H1 (cell line): ENCODE results near the gene UBA6. TPM values are rescaled to one million over a fixed set of nuclear protein-coding genes. Genes with fewer than 3 reads are reported as not detected.
"Not testable (repeated sequence)": the region's sequence is repeated elsewhere in the genome, so short reads cannot be mapped to it uniquely, and the experiment has no call there.

Experiments
- CTCF ChIA-PET: fragments of 300-600 bp; sonication (Branson Sonifier 250); formaldehyde crosslinking; loops from one replicate; lab custom pipeline; 2021; ENCODE audit not compliant: partially characterized antibody; lab: Charles Lee
- POLR2A ChIA-PET: fragments of 300-600 bp; sonication (Branson Sonifier 250); formaldehyde crosslinking; loops from one replicate; lab custom pipeline; 2021; ENCODE audit warnings: inconsistent platforms; ENCODE audit not compliant: partially characterized antibody; lab: Charles Lee
- DNase-seq, 2 experiments: peaks; one replicate each; pipeline versions ENCODE4 v3.0.0 to v3.0.0-alpha.2; 2010 to 2022; ENCODE audit warnings: low spot score in 2 of 2, low read depth in 1 of 2, mixed read lengths in 1 of 2
- FAIRE-seq: peaks from 2 replicates; lab custom pipeline; 2011; peaks lifted over from hg19 to GRCh38; lab: Jason Lieb, UNC
- H2AFZ ChIP-seq: 2 replicates; pipeline ENCODE4 v1.8.1; 2012; ENCODE audit warnings: low read length, inconsistent platforms
- H2AK5ac ChIP-seq: 2 replicates; pipeline ENCODE4 v1.6.1; 2013; ENCODE audit warnings: low read depth, low read length
- H2BK120ac ChIP-seq: replicated peaks from 2 replicates; pipeline ENCODE3; 2013; ENCODE audit warnings: low read depth, low read length, inconsistent platforms
- H2BK12ac ChIP-seq: 2 replicates; pipeline ENCODE4 v1.6.1; 2013; ENCODE audit warnings: low read depth, low read length
- H2BK15ac ChIP-seq: 2 replicates; pipeline ENCODE4 v1.6.1; 2013; ENCODE audit warnings: low read length
- H2BK20ac ChIP-seq: 2 replicates; pipeline ENCODE4 v1.6.1; 2013; ENCODE audit warnings: low read length
- H2BK5ac ChIP-seq: 2 replicates; pipeline ENCODE4 v1.6.1; 2013; ENCODE audit warnings: low read depth, low read length
- H3K14ac ChIP-seq: 2 replicates; pipeline ENCODE4 v1.6.1; 2013; ENCODE audit warnings: inconsistent platforms; ENCODE audit not compliant: insufficient read length
- H3K18ac ChIP-seq: 2 replicates; pipeline ENCODE4 v1.6.1; 2013; ENCODE audit warnings: low read length; ENCODE audit errors: extremely low read depth
- H3K23ac ChIP-seq: 2 replicates; pipeline ENCODE4 v1.6.1; 2013; ENCODE audit warnings: inconsistent platforms; ENCODE audit not compliant: insufficient read length
- H3K23me2 ChIP-seq: 2 replicates; pipeline ENCODE4 v1.6.1; 2013; ENCODE audit warnings: low read depth, low read length
- H3K27ac ChIP-seq: 2 replicates; pipeline ENCODE4 v1.6.1; 2011; ENCODE audit warnings: low read depth, low read length, inconsistent platforms
- H3K27me3 ChIP-seq, 4 experiments: replicated peaks in 1 of 4; 1 replicate in 1 of 4; 2 replicates in 3 of 4; pipeline versions ENCODE4 v1.6.1 to v1.8.1; 2011 to 2013; ENCODE audit warnings: low read length in 3 of 4, mild to moderate bottlenecking in 3 of 4, inconsistent platforms in 2 of 4, mixed read lengths in 2 of 4, moderate library complexity in 1 of 4; ENCODE audit not compliant: control insufficient read depth in 3 of 4, insufficient read depth in 3 of 4; ENCODE audit errors: extremely low read depth in 1 of 4
- H3K36me3 ChIP-seq, 4 experiments: 2 replicates each; pipeline versions ENCODE4 v1.6.1 to v1.8.1; 2011 to 2013; ENCODE audit warnings: mild to moderate bottlenecking in 4 of 4, low read length in 3 of 4, moderate library complexity in 2 of 4, control low read depth in 1 of 4, inconsistent platforms in 1 of 4; ENCODE audit not compliant: insufficient read depth in 4 of 4, control insufficient read depth in 2 of 4
- H3K4ac ChIP-seq: replicated peaks from 2 replicates; pipeline ENCODE3; 2013; ENCODE audit warnings: low read length, low read depth, mixed read lengths, inconsistent platforms; ENCODE audit not compliant: insufficient read length
- H3K4me1 ChIP-seq, 4 experiments: replicated peaks in 1 of 4; 1 replicate in 1 of 4; 2 replicates in 3 of 4; pipeline versions ENCODE4 v1.6.1 to v1.8.1; 2011 to 2013; ENCODE audit warnings: low read length in 3 of 4, inconsistent platforms in 2 of 4, mixed read lengths in 1 of 4; ENCODE audit not compliant: insufficient read depth in 4 of 4, control insufficient read depth in 3 of 4
- H3K4me2 ChIP-seq, 2 experiments: 2 replicates each; pipeline versions ENCODE4 v1.6.1 to v1.8.1; 2011 to 2013; ENCODE audit warnings: low read depth in 2 of 2, low read length in 2 of 2, control low read depth in 1 of 2, inconsistent platforms in 1 of 2, mild to moderate bottlenecking in 1 of 2; ENCODE audit not compliant: insufficient read depth in 1 of 2
- H3K4me3 ChIP-seq, 4 experiments: fragments of 200-600, 300-600 bp in 1 of 4; sonication (generic), shearing (Covaris generic), sonication (Bioruptor Twin) in 1 of 4; 2 replicates each; pipeline versions ENCODE4 v1.5.1 to v1.8.1; 2011 to 2016; ENCODE audit warnings: low read length in 4 of 4, low read depth in 3 of 4, control low read depth in 2 of 4, inconsistent platforms in 2 of 4, mild to moderate bottlenecking in 2 of 4, mixed read lengths in 1 of 4, moderate library complexity in 1 of 4; ENCODE audit not compliant: insufficient read depth in 2 of 4; ENCODE audit errors: extremely low read depth in 1 of 4
- H3K56ac ChIP-seq: replicated peaks from 2 replicates; pipeline ENCODE3; 2013; ENCODE audit warnings: low read depth, mild to moderate bottlenecking, mixed read lengths, low read length, inconsistent platforms; ENCODE audit not compliant: insufficient read length
- H3K79me1 ChIP-seq: 2 replicates; pipeline ENCODE4 v1.6.1; 2013; ENCODE audit warnings: low read depth, low read length, control low read depth
- H3K79me2 ChIP-seq, 2 experiments: 2 replicates each; pipeline versions ENCODE4 v1.6.1 to v1.8.1; 2012 to 2013; ENCODE audit warnings: low read length in 2 of 2, mild to moderate bottlenecking in 2 of 2, inconsistent platforms in 1 of 2; ENCODE audit not compliant: insufficient read depth in 2 of 2, control insufficient read depth in 1 of 2
- H3K9ac ChIP-seq, 4 experiments: replicated peaks in 1 of 4; 1 replicate in 1 of 4; 2 replicates in 3 of 4; pipeline versions ENCODE4 v1.6.1 to v1.8.1; 2011 to 2013; ENCODE audit warnings: low read depth in 3 of 4, low read length in 3 of 4, control low read depth in 2 of 4, mild to moderate bottlenecking in 2 of 4, moderate library complexity in 2 of 4, inconsistent platforms in 1 of 4; ENCODE audit errors: extremely low read depth in 1 of 4
- H3K9me3 ChIP-seq, 2 experiments: 2 replicates each; pipeline versions ENCODE4 v1.6.1 to v1.8.1; 2012 to 2013; ENCODE audit warnings: mild to moderate bottlenecking in 2 of 2, moderate library complexity in 2 of 2, control low read depth in 1 of 2, inconsistent platforms in 1 of 2, low read depth in 1 of 2, low read length in 1 of 2, mixed read lengths in 1 of 2; ENCODE audit not compliant: insufficient read depth in 2 of 2
- H4K20me1 ChIP-seq, 2 experiments: replicated peaks in 1 of 2; 2 replicates each; pipeline versions ENCODE3 to v1.8.1; 2011 to 2013; ENCODE audit warnings: inconsistent platforms in 2 of 2, low read length in 2 of 2, mild to moderate bottlenecking in 1 of 2; ENCODE audit not compliant: insufficient read depth in 2 of 2, control insufficient read depth in 1 of 2
- H4K5ac ChIP-seq: 2 replicates; pipeline ENCODE4 v1.6.1; 2013; ENCODE audit warnings: low read length, low read depth, mixed read lengths, inconsistent platforms; ENCODE audit not compliant: insufficient read length
- H4K8ac ChIP-seq: 2 replicates; pipeline ENCODE4 v1.8.0; 2013; ENCODE audit warnings: mild to moderate bottlenecking, moderate library complexity, low read length, inconsistent platforms; ENCODE audit not compliant: insufficient read depth; ENCODE audit errors: extremely low read depth
- H4K91ac ChIP-seq: replicated peaks from 2 replicates; pipeline ENCODE3; 2013; ENCODE audit warnings: low read length, mixed read lengths, inconsistent platforms; ENCODE audit not compliant: insufficient read length
- WGBS, 2 experiments: shearing (Covaris generic) in 1 of 2; methylation state at CpG; one replicate each; pipeline versions ENCODE4 v1.1.6 to v1.1.7; 2013 to 2015; ENCODE audit warnings: low lambda C conversion rate in 2 of 2, mixed read lengths in 2 of 2, inconsistent platforms in 1 of 2, low coverage in 1 of 2, missing lambda C conversion rate in 1 of 2; ENCODE audit not compliant: insufficient replicate concordance in 2 of 2, insufficient coverage in 1 of 2, insufficient read length in 1 of 2; ENCODE audit errors: extremely low coverage in 1 of 2, missing lambda C conversion rate in 1 of 2; 5-methylcytosine and 5-hydroxymethylcytosine counted together
- polyA plus RNA-seq, 7 experiments: library from polyadenylated mRNA; depleted of rRNA in 3 of 7; stranded (reverse) in 5 of 7; unstranded in 2 of 7; fragments of >200 nt in 5 of 7; fragments of 200-250 nt in 2 of 7; gene quantifications; 1 replicate in 5 of 7; 2 replicates in 1 of 7; 4 replicates in 1 of 7; pipeline versions ENCODE4 v1.2.1 to v1.2.3, GENCODE V29; 2011 to 2013; ENCODE audit warnings: missing spikeins in 2 of 7, mixed read lengths in 2 of 7
- total RNA-seq: library from RNA; stranded (reverse); fragmentation: NEBNext Ultra II Directional; extraction: Animal tissue kit (Norgen Biotek cat#: 25700); gene quantifications from 2 replicates; pipeline ENCODE4 v1.2.1, GENCODE V29; 2021

UBA6 gene
- total and polyA plus RNA-seq, 2 of the 8 experiments (the other 6 are each of a cell fraction or from before 2014, with no cell fraction given), result 17.4 to 74.3 TPM

DNA sequence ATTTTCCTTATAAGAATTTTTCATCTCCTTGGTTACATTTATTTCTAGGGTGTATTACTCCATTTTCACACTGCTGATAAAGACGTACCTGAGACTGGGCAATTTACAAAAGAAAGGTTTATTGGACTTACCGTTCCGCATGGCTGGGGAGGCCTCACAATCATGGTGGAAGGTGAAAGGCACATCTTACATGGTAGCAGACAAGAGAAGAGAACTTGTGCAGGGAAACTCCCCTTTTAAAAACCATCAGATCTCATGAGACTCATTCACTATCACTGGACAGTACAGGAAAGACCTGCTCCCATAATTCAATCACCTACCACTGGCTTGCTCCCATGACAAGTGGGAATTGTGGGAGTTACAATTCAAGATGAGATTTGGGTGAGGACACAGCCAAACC is 5.7 kb upstream of the UBA6 start:
- H3K4me1 ChIP-seq, H3K36me3 ChIP-seq, H2BK120ac ChIP-seq, H3K9me3 ChIP-seq, H3K27me3 ChIP-seq, H2BK12ac ChIP-seq, H4K5ac ChIP-seq, H2BK20ac ChIP-seq, H4K8ac ChIP-seq, H3K79me1 ChIP-seq, H4K20me1 ChIP-seq, H2BK15ac ChIP-seq, H3K14ac ChIP-seq, POLR2A ChIA-PET, H2AK5ac ChIP-seq, H3K4me3 ChIP-seq, H3K23me2 ChIP-seq, CTCF ChIA-PET, H3K23ac ChIP-seq, DNase-seq, H3K9ac ChIP-seq, H3K27ac ChIP-seq, FAIRE-seq, H3K4ac ChIP-seq, H3K56ac ChIP-seq, H4K91ac ChIP-seq, H2BK5ac ChIP-seq, H3K4me2 ChIP-seq, H3K18ac ChIP-seq, H2AFZ ChIP-seq: not testable (repeated sequence)
- H3K79me2 ChIP-seq, result peaks cover 0 to 58% of the 10 kb centered on the region in 2 experiments; a peak in 2 of 4 replicates
- WGBS, 2 experiments, result 93% methylated on average over 3 of the region's 3 CpGs; no CpG with 5 or more reads in 1 of the 2 experiments
